DND-41 (cell line): Measurements from ENCODE around the gene TOP3B.

Experiments used
- CTCF ChIP-seq: IDR thresholded peaks from 2 replicates; pipeline ENCODE4 v1.5.1; 2012; ENCODE audit warnings: borderline replicate concordance, low read length, moderate library complexity, mild to moderate bottlenecking; ENCODE audit not compliant: poor library complexity, severe bottlenecking; ENCODE audit errors: extremely low read depth
- EZH2 ChIP-seq: IDR thresholded peaks from 3 replicates; pipeline ENCODE4 v1.6.1; 2012; ENCODE audit warnings: borderline replicate concordance, low read depth, mild to moderate bottlenecking, moderate library complexity, low read length, inconsistent platforms; ENCODE audit not compliant: severe bottlenecking

GRCh38 chr22:21929253-21929652 is 53.3 kb downstream of the TOP3B start:
- no peak for TF ChIP-seq CTCF
- no peak for TF ChIP-seq EZH2
